Activated T-helper 17 cell treated with anti-CD3 and anti-CD28 coated beads, Interleukin-2, amount 50 U/mL, for 72 hours (primary cell): Measurements from ENCODE around the gene TRAPPC14. TPM values are rescaled to one million over a fixed set of nuclear protein-coding genes. Genes with fewer than 3 reads are reported as not detected.
"Not testable (repeated sequence)": the region's sequence is repeated elsewhere in the genome, so short reads cannot be mapped to it uniquely, and the experiment has no call there.

Experiments
- ATAC-seq: fragments of 150-1000 bp; cut with Tn5 transposase; replicated peaks from 2 replicates; pipeline ENCODE4 v1.10.0; 2021; ENCODE audit warnings: mild to moderate bottlenecking, moderate library complexity
- H3K27ac Mint-ChIP-seq: one replicate; pipeline ENCODE4 v1.8.0; 2022; ENCODE audit warnings: mixed read lengths
- H3K27me3 Mint-ChIP-seq: one replicate; pipeline ENCODE4 v1.8.0; 2022; ENCODE audit warnings: mixed read lengths
- H3K36me3 Mint-ChIP-seq: one replicate; pipeline ENCODE4 v1.8.0; 2022; ENCODE audit warnings: low read depth, mild to moderate bottlenecking, mixed read lengths
- H3K4me1 Mint-ChIP-seq: one replicate; pipeline ENCODE4 v1.8.0; 2022; ENCODE audit warnings: mixed read lengths
- H3K4me3 Mint-ChIP-seq: one replicate; pipeline ENCODE4 v1.8.0; 2022; ENCODE audit warnings: mild to moderate bottlenecking, mixed read lengths
- H3K9me3 Mint-ChIP-seq: one replicate; pipeline ENCODE4 v1.8.0; 2022; ENCODE audit warnings: mixed read lengths
- total RNA-seq, 2 donors: library from RNA; stranded (reverse); gene quantifications; one replicate each; pipeline ENCODE4 v1.2.3, GENCODE V29; 2022

The TRAPPC14 gene
- total RNA-seq, result 10 to 100 TPM; 15.4 to 22.1 TPM

- H3K9me3 Mint-ChIP-seq, result no peaks in the 10 kb centered on the region
- H3K4me1 Mint-ChIP-seq, result peaks cover 14% of the 10 kb centered on the region
Measured at GRCh38 chr7:100158229-100159098, at the start of gene TRAPPC14. TRAPPC14 (minus strand) TSS chr7:100158723; CDS start chr7:100158499, 224 bp downstream.

GRCh38 chr7:100204454-100204853 lies 45.9 kb upstream of the TRAPPC14 start:
- Mint-ChIP-seq H3K9me3 (no peaks in the 10 kb centered on the region), H3K36me3 (no peaks in the 10 kb centered on the region), H3K27ac (peak overlapping the region; percentile 56), H3K4me1 (peaks cover 18% of the 10 kb centered on the region), H3K4me3 (no peak overlapping the region), H3K27me3 (no peaks in the 10 kb centered on the region)
- ATAC-seq, result no peak

More at GRCh38 chr7:100158229-100159098, at the start of gene TRAPPC14:
- no peaks in the 10 kb centered on the region for H3K27me3 Mint-ChIP-seq
- H3K4me3 Mint-ChIP-seq, result peak within 1 kb of the TSS; percentile 82
- peaks cover 40% of the 10 kb centered on the region for H3K36me3 Mint-ChIP-seq
- ATAC-seq, result peak; percentile 93
- peak within 1 kb of the TSS; percentile 86 for H3K27ac Mint-ChIP-seq

GRCh38 chr7:100200693-100201092 lies 42.2 kb upstream of the TRAPPC14 start:
- H3K27me3 Mint-ChIP-seq, result no peaks in the 10 kb centered on the region
- no peaks in the 10 kb centered on the region for H3K36me3 Mint-ChIP-seq
- H3K27ac Mint-ChIP-seq, result no peak overlapping the region
- H3K4me1 Mint-ChIP-seq, result no peaks in the 10 kb centered on the region
- H3K9me3 Mint-ChIP-seq, result no peaks in the 10 kb centered on the region
- H3K4me3 Mint-ChIP-seq, result no peak overlapping the region
- ATAC-seq, result no peak

- ATAC-seq, result no peak
- Mint-ChIP-seq H3K4me1 (no peaks in the 10 kb centered on the region), H3K27ac (no peak overlapping the region), H3K9me3 (no peaks in the 10 kb centered on the region), H3K27me3 (no peaks in the 10 kb centered on the region), H3K4me3 (no peak overlapping the region), H3K36me3 (no peaks in the 10 kb centered on the region)
Measured at GRCh38 chr7:100198266-100198665, 39.7 kb upstream of the TRAPPC14 start.

GRCh38 chr7:100195901-100196322 lies 37.4 kb upstream of the TRAPPC14 start:
- not testable (repeated sequence) for H3K9me3 Mint-ChIP-seq, H3K27ac Mint-ChIP-seq, H3K36me3 Mint-ChIP-seq, ATAC-seq, H3K4me1 Mint-ChIP-seq, H3K4me3 Mint-ChIP-seq, H3K27me3 Mint-ChIP-seq

GRCh38 chr7:100195222-100195621 lies 36.7 kb upstream of the TRAPPC14 start:
- Mint-ChIP-seq H3K27me3 (no peaks in the 10 kb centered on the region), H3K36me3 (no peaks in the 10 kb centered on the region), H3K9me3 (no peaks in the 10 kb centered on the region), H3K4me1 (peaks cover 4% of the 10 kb centered on the region), H3K27ac (no peak overlapping the region), H3K4me3 (no peak overlapping the region)
- ATAC-seq, result no peak

GRCh38 chr7:100192969-100193368 lies 34.4 kb upstream of the TRAPPC14 start:
- H3K27me3 Mint-ChIP-seq, result no peaks in the 10 kb centered on the region
- no peaks in the 10 kb centered on the region for H3K36me3 Mint-ChIP-seq
- ATAC-seq, result no peak
- H3K4me1 Mint-ChIP-seq, result peaks cover 6% of the 10 kb centered on the region
- H3K4me3 Mint-ChIP-seq, result no peak overlapping the region
- H3K9me3 Mint-ChIP-seq, result no peaks in the 10 kb centered on the region
- no peak overlapping the region for H3K27ac Mint-ChIP-seq

- H3K4me1 Mint-ChIP-seq, H3K27me3 Mint-ChIP-seq, ATAC-seq, H3K4me3 Mint-ChIP-seq, H3K27ac Mint-ChIP-seq, H3K9me3 Mint-ChIP-seq, H3K36me3 Mint-ChIP-seq: not testable (repeated sequence)
Measured at GRCh38 chr7:100192281-100192862, 33.8 kb upstream of the TRAPPC14 start.

GRCh38 chr7:100191775-100192174 lies 33.3 kb upstream of the TRAPPC14 start:
- H3K27ac Mint-ChIP-seq, result no peak overlapping the region
- no peak overlapping the region for H3K4me3 Mint-ChIP-seq
- H3K27me3 Mint-ChIP-seq, result no peaks in the 10 kb centered on the region
- no peak for ATAC-seq
- H3K4me1 Mint-ChIP-seq, result peaks cover 6% of the 10 kb centered on the region
- H3K9me3 Mint-ChIP-seq, result no peaks in the 10 kb centered on the region
- H3K36me3 Mint-ChIP-seq, result no peaks in the 10 kb centered on the region

GRCh38 chr7:100190048-100190711 lies 31.7 kb upstream of the TRAPPC14 start:
- no peaks in the 10 kb centered on the region for H3K36me3 Mint-ChIP-seq
- no peaks in the 10 kb centered on the region for H3K27me3 Mint-ChIP-seq
- peak overlapping the region; percentile 53 for H3K27ac Mint-ChIP-seq

GRCh38 chr7:100189061-100189460 lies 30.5 kb upstream of the TRAPPC14 start:
- no peaks in the 10 kb centered on the region for H3K27me3 Mint-ChIP-seq
- ATAC-seq, result no peak
- H3K4me1 Mint-ChIP-seq, result peaks cover 6% of the 10 kb centered on the region
- H3K4me3 Mint-ChIP-seq, result no peak overlapping the region
- peak overlapping the region; percentile 15 for H3K27ac Mint-ChIP-seq
- no peaks in the 10 kb centered on the region for H3K36me3 Mint-ChIP-seq
- H3K9me3 Mint-ChIP-seq, result no peaks in the 10 kb centered on the region

More at GRCh38 chr7:100190048-100190711, 31.7 kb upstream of the TRAPPC14 start:
- Mint-ChIP-seq H3K9me3 (no peaks in the 10 kb centered on the region), H3K4me3 (no peak overlapping the region), H3K4me1 (peaks cover 6% of the 10 kb centered on the region)
- ATAC-seq, result peak; percentile 80

GRCh38 chr7:100185726-100186125 lies 27.2 kb upstream of the TRAPPC14 start:
- Mint-ChIP-seq H3K27ac (no peak overlapping the region), H3K27me3 (no peaks in the 10 kb centered on the region), H3K4me1 (peaks cover 9% of the 10 kb centered on the region), H3K4me3 (no peak overlapping the region), H3K9me3 (no peaks in the 10 kb centered on the region), H3K36me3 (no peaks in the 10 kb centered on the region)
- no peak for ATAC-seq

- H3K36me3 Mint-ChIP-seq, H3K4me3 Mint-ChIP-seq, H3K9me3 Mint-ChIP-seq, ATAC-seq, H3K27ac Mint-ChIP-seq, H3K4me1 Mint-ChIP-seq, H3K27me3 Mint-ChIP-seq: not testable (repeated sequence)
Measured at GRCh38 chr7:100183090-100183489, 24.6 kb upstream of the TRAPPC14 start.

- ATAC-seq, H3K9me3 Mint-ChIP-seq, H3K27ac Mint-ChIP-seq, H3K4me1 Mint-ChIP-seq, H3K4me3 Mint-ChIP-seq, H3K27me3 Mint-ChIP-seq, H3K36me3 Mint-ChIP-seq: not testable (repeated sequence)
Measured at GRCh38 chr7:100182616-100183015, 24.1 kb upstream of the TRAPPC14 start.

- not testable (repeated sequence) for ATAC-seq, H3K36me3 Mint-ChIP-seq, H3K9me3 Mint-ChIP-seq, H3K27me3 Mint-ChIP-seq
- Mint-ChIP-seq H3K27ac (peak overlapping the region; percentile 85), H3K4me3 (peak overlapping the region; percentile 75), H3K4me1 (peaks cover 14% of the 10 kb centered on the region)
Measured at GRCh38 chr7:100180084-100180483, 21.6 kb upstream of the TRAPPC14 start.
